ENCODE measurements around the gene CCL8.

- TF ChIP-seq CTCF (IDR thresholded peaks at IDR 0.05; ENCODE audit: borderline replicate concordance, extremely low read depth, low read length, poor library complexity, severe bottlenecking) (no peak), EZH2 (IDR thresholded peaks at IDR 0.05; ENCODE audit: borderline replicate concordance, low read depth, low read length, severe bottlenecking) (no peak)
Measured at GRCh38 chr17:34366529-34367107, 47.4 kb downstream of the CCL8 start.

Measured in DND-41 (cell line).